CD8-positive, alpha-beta memory T cell (primary cell): ENCODE results near the gene PDCD6IP. TPM values are rescaled to one million over a fixed set of nuclear protein-coding genes. Genes with fewer than 3 reads are reported as not detected.

ENCODE experiments used
- CTCF ChIA-PET: fragments of 350-600 bp; sonication (Branson Sonifier 250); formaldehyde crosslinking; loops from one replicate; lab custom pipeline; 2021; ENCODE audit warnings: antibody characterized with exemption; lab: Charles Lee
- POLR2A ChIA-PET: fragments of 350-600 bp; sonication (Branson Sonifier 250); formaldehyde crosslinking; loops from one replicate; lab custom pipeline; 2021; ENCODE audit warnings: antibody characterized with exemption; lab: Charles Lee
- DNase-seq, 5 donors: peaks; one replicate each; pipeline versions ENCODE4 v3.0.0 to v3.0.0-alpha.2; 2020 to 2022; ENCODE audit warnings: mixed read lengths in 1 of 5
- H3K27ac ChIP-seq: one replicate; pipeline ENCODE4 v1.7.0; 2013; ENCODE audit warnings: low read depth, mild to moderate bottlenecking, low read length, moderate library complexity
- H3K27me3 ChIP-seq: 2 replicates; pipeline ENCODE4 v1.7.0; 2013; ENCODE audit warnings: low read length, mild to moderate bottlenecking; ENCODE audit not compliant: insufficient read depth, poor library complexity, severe bottlenecking
- H3K36me3 ChIP-seq: 2 replicates; pipeline ENCODE4 v1.7.0; 2013; ENCODE audit warnings: mild to moderate bottlenecking, low read length, moderate library complexity; ENCODE audit not compliant: insufficient read depth
- H3K4me1 ChIP-seq: 2 replicates; pipeline ENCODE4 v1.7.0; 2013; ENCODE audit warnings: mild to moderate bottlenecking, low read length, moderate library complexity; ENCODE audit not compliant: insufficient read depth
- H3K4me3 ChIP-seq: 2 replicates; pipeline ENCODE4 v1.7.0; 2013; ENCODE audit warnings: mild to moderate bottlenecking, low read length
- H3K9me3 ChIP-seq: 2 replicates; pipeline ENCODE4 v1.7.0; 2013; ENCODE audit warnings: mild to moderate bottlenecking, low read length
- H3K27ac Mint-ChIP-seq, 8 donors: one replicate each; pipeline ENCODE4 v1.8.0; 2020 to 2021; ENCODE audit warnings: mixed read lengths in 8 of 8, mild to moderate bottlenecking in 6 of 8, inconsistent platforms in 3 of 8, moderate library complexity in 3 of 8
- H3K27me3 Mint-ChIP-seq, 2 donors: one replicate each; pipeline ENCODE4 v1.8.0; 2020 to 2021; ENCODE audit warnings: mixed read lengths in 2 of 2, mild to moderate bottlenecking in 1 of 2, moderate library complexity in 1 of 2
- H3K36me3 Mint-ChIP-seq, 3 donors: one replicate each; pipeline ENCODE4 v1.8.0; 2020 to 2021; ENCODE audit warnings: mixed read lengths in 3 of 3, inconsistent platforms in 1 of 3, mild to moderate bottlenecking in 1 of 3
- H3K4me1 Mint-ChIP-seq, 3 donors: one replicate each; pipeline ENCODE4 v1.8.0; 2020 to 2021; ENCODE audit warnings: mixed read lengths in 3 of 3, inconsistent platforms in 1 of 3, mild to moderate bottlenecking in 1 of 3
- H3K4me3 Mint-ChIP-seq, 7 donors: one replicate each; pipeline ENCODE4 v1.8.0; 2020 to 2021; ENCODE audit warnings: mixed read lengths in 7 of 7, mild to moderate bottlenecking in 6 of 7, moderate library complexity in 4 of 7, inconsistent platforms in 2 of 7
- H3K9me3 Mint-ChIP-seq, 5 donors: one replicate each; pipeline ENCODE4 v1.8.0; 2020 to 2022; ENCODE audit warnings: mixed read lengths in 5 of 5, mild to moderate bottlenecking in 3 of 5, moderate library complexity in 2 of 5, inconsistent platforms in 1 of 5
- polyA plus RNA-seq: library from polyadenylated mRNA; unstranded; fragments of 300-500 nt; fragmentation: Illumina TruSeq; gene quantifications from one replicate; pipeline ENCODE4 v1.2.3, GENCODE V29; 2021
- total RNA-seq, 2 experiments: library from RNA; stranded (reverse); gene quantifications; one replicate each; pipeline ENCODE4 v1.2.3, GENCODE V29; 2021

PDCD6IP gene
- total and polyA plus RNA-seq, 3 experiments from 2014 or later: 71.4 to 163 (median 162) TPM

DNA sequence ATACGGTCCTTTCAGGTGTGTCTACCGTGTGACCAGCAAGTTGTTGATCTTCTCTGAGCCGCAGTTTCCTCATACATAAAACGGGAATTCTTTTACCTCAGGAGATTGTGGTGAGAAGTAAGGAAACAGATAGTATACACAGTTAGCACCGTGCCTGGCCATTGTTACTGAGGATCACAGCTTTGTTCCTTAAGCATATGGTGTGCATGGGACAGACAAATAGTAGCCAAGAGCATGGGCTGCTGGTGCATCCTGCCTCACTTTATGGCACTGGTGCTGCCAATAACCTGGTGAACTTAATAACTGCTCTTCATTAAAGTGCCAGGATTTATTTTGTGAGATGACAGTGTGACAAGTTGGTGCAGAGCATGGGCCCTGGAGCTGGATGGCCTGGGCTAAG is 86.3 kb downstream of the PDCD6IP start:
- DNase-seq: no peak
- Mint-ChIP-seq H3K27me3 (peaks cover 1 to 5% of the 10 kb centered on the region in 2 donors), H3K4me3 (no peak overlapping the region), H3K36me3 (no peaks in the 10 kb centered on the region), H3K27ac (no peak overlapping the region), H3K9me3 (no peaks in the 10 kb centered on the region), H3K4me1 (peaks cover 3 to 6% (median 5%) of the 10 kb centered on the region in 3 donors)
- Histone ChIP-seq H3K27ac (no peak overlapping the region), H3K9me3 (no peaks in the 10 kb centered on the region), H3K36me3 (no peaks in the 10 kb centered on the region), H3K4me3 (no peak overlapping the region), H3K4me1 (no peaks in the 10 kb centered on the region), H3K27me3 (no peaks in the 10 kb centered on the region)
- POLR2A ChIA-PET: no interaction called here
- CTCF ChIA-PET: no interaction called here

DNA sequence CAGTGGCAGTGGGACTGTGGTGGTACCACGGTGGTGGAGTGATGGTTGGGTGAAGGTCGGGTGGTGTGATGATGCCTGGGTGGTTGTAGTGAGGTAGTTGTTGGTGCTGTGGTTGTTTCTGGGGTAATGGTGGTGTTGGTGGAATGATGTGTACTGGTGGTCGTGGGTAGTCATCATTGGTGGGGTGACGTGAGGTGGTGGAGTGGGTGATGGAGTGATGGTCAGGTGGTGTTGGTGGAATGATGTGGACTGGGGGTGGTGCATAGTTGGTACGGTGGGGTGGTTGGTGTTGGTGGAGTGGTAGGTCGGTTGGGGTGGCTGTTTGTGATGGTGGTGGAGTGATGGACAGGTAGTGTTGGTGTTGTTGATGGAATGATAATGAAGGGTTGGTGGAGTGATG is 87.1 kb downstream of the PDCD6IP start:
- no peaks in the 10 kb centered on the region for H3K9me3 Mint-ChIP-seq
- peaks cover 1 to 5% of the 10 kb centered on the region in 2 donors for H3K27me3 Mint-ChIP-seq
- no peak overlapping the region for H3K27ac Mint-ChIP-seq
- no peaks in the 10 kb centered on the region for H3K4me1 ChIP-seq
- no peaks in the 10 kb centered on the region for H3K36me3 Mint-ChIP-seq
- CTCF ChIA-PET: no interaction called here
- no peaks in the 10 kb centered on the region for H3K36me3 ChIP-seq
- H3K4me3 ChIP-seq: no peak overlapping the region
- POLR2A ChIA-PET: no interaction called here
- peaks cover 3 to 6% (median 5%) of the 10 kb centered on the region in 3 donors for H3K4me1 Mint-ChIP-seq
- H3K4me3 Mint-ChIP-seq: no peak overlapping the region
- no peaks in the 10 kb centered on the region for H3K9me3 ChIP-seq
- no peaks in the 10 kb centered on the region for H3K27me3 ChIP-seq
- no peak for DNase-seq
- H3K27ac ChIP-seq: no peak overlapping the region

DNA sequence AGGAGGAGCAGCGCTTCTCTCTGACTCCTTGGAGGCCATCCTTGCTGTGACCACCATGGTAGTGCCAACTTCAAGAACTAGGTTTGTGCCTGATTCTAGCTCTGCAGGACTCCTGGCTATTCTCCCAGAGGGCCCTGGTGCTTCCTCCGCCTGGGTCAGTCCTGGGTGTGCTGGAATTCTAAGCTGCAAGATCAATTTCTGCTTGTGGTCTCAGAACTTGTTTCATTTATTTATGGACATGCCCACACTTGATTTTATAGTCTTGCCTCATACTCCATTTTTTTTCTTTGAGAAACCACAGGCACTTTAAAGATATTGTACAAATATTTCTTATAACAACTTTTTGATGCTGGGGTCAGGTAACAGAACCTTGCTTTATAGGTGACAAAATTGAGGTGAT is 87.6 kb downstream of the PDCD6IP start:
- H3K27me3 ChIP-seq: no peaks in the 10 kb centered on the region
- H3K27ac ChIP-seq: no peak overlapping the region
- ChIA-PET CTCF (no interaction called here), POLR2A (no interaction called here)
- no peak overlapping the region for H3K27ac Mint-ChIP-seq
- H3K4me3 Mint-ChIP-seq: no peak overlapping the region
- H3K27me3 Mint-ChIP-seq: peaks cover 1 to 5% of the 10 kb centered on the region in 2 donors
- no peaks in the 10 kb centered on the region for H3K4me1 ChIP-seq
- no peaks in the 10 kb centered on the region for H3K9me3 Mint-ChIP-seq
- no peak overlapping the region for H3K4me3 ChIP-seq
- H3K36me3 Mint-ChIP-seq: no peaks in the 10 kb centered on the region
- H3K36me3 ChIP-seq: no peaks in the 10 kb centered on the region
- peaks cover 3 to 6% (median 5%) of the 10 kb centered on the region in 3 donors for H3K4me1 Mint-ChIP-seq
- no peaks in the 10 kb centered on the region for H3K9me3 ChIP-seq
- no peak for DNase-seq

DNA sequence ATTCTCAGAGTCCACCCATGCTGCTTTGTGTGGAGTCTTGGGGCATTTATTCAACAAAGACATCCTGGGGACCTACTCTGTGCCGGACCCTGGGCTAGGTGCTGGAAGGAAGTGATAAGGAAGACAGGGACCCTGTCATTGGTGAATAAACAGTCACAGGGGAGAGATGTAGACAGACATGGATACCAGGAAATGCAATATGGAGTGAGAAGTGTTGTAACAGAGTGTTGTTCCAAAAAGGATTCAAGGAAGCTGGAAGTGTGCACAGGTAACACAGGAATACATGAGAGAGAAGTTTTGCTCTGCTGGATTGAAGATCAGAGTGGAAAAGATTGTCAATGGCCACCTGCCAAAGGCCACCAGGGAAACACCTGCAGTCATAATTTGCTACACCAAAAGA is 89.0 kb downstream of the PDCD6IP start:
- Mint-ChIP-seq H3K27ac (peak overlapping the region in 3 of 8 donors; percentile 5 to 43 (median 12)), H3K27me3 (peaks cover 0 to 5% of the 10 kb centered on the region in 2 donors), H3K4me1 (peaks cover 3 to 6% (median 5%) of the 10 kb centered on the region in 3 donors), H3K4me3 (no peak overlapping the region), H3K36me3 (no peaks in the 10 kb centered on the region), H3K9me3 (no peaks in the 10 kb centered on the region)
- H3K27ac ChIP-seq: no peak overlapping the region
- no peak overlapping the region for H3K4me3 ChIP-seq
- H3K27me3 ChIP-seq: no peaks in the 10 kb centered on the region
- no peak for DNase-seq
- no peaks in the 10 kb centered on the region for H3K9me3 ChIP-seq
- no peaks in the 10 kb centered on the region for H3K36me3 ChIP-seq
- H3K4me1 ChIP-seq: no peaks in the 10 kb centered on the region
- POLR2A ChIA-PET: no interaction called here
- CTCF ChIA-PET: no interaction called here

DNA sequence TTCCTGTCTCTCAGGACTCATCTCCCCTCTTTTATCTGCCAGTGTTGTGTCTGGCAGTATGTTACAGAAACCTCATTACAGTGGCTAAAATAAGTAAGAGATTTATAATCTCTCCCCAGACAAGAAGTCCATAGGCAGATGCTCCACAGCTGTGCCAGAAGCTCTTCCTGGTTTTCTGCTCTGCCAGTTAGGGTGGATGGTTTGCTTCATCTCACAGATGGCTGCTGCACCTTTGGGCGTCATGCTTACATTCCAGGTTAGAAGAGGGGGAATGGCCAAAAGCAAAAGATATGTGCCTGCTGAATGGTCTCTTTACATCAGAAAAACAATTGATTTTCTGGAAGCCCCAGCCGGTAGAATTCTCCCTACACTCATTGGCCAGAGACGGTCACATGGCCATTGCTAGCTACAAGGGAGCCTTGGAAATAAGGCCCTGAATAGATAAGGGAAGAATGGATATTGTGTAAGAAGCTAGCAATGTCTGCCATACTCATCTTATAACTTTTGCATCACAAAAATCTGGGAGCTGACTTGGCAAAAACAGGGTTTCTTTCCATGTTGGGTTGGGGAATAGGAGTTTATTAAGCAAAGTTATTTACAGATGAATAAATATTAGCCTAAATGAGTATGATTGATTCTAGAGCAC is 91.1 kb downstream of the PDCD6IP start:
- no peak for DNase-seq
- Mint-ChIP-seq H3K27me3 (no peaks in the 10 kb centered on the region), H3K4me3 (no peak overlapping the region), H3K9me3 (no peaks in the 10 kb centered on the region), H3K27ac (peak overlapping the region in 1 of 8 donors; percentile 28), H3K36me3 (no peaks in the 10 kb centered on the region), H3K4me1 (no peaks in the 10 kb centered on the region)
- H3K27ac ChIP-seq: no peak overlapping the region
- H3K9me3 ChIP-seq: no peaks in the 10 kb centered on the region
- no peak overlapping the region for H3K4me3 ChIP-seq
- ChIA-PET POLR2A (no interaction called here), CTCF (interaction anchor here (0.9 kb wide), 1 partner anchor 24 kb away, joined by 3 read pairs; no protein-coding TSS in a partner anchor)
- no peaks in the 10 kb centered on the region for H3K36me3 ChIP-seq
- no peaks in the 10 kb centered on the region for H3K27me3 ChIP-seq
- H3K4me1 ChIP-seq: no peaks in the 10 kb centered on the region

DNA sequence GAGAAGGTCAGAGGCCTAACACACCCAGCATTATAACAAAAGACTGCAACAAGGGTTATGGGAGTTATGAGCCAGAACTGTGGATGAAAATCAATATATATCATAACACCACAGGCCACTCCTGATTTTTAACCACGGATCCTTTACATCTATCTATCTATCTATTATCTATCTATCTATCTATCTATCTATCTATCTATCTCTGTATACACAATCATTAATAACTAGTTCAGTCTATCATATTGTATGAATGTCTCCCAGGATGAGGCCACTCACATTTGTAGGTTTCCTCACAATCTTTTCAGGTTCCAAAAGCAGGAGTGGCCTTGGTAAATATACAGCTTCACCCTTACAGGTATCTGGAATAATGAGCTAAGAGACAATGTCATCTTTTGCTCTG is 94.2 kb downstream of the PDCD6IP start:
- Mint-ChIP-seq H3K4me3 (no peak overlapping the region), H3K27ac (no peak overlapping the region), H3K27me3 (no peaks in the 10 kb centered on the region), H3K36me3 (no peaks in the 10 kb centered on the region), H3K9me3 (no peaks in the 10 kb centered on the region), H3K4me1 (no peaks in the 10 kb centered on the region)
- ChIA-PET POLR2A (no interaction called here), CTCF (interaction anchor here (1.4 kb wide), 1 partner anchor 9 kb away, joined by 5 read pairs; no protein-coding TSS in a partner anchor)
- H3K27me3 ChIP-seq: no peaks in the 10 kb centered on the region
- no peak for DNase-seq
- no peak overlapping the region for H3K4me3 ChIP-seq
- no peak overlapping the region for H3K27ac ChIP-seq
- no peaks in the 10 kb centered on the region for H3K9me3 ChIP-seq
- no peaks in the 10 kb centered on the region for H3K4me1 ChIP-seq
- no peaks in the 10 kb centered on the region for H3K36me3 ChIP-seq

DNA sequence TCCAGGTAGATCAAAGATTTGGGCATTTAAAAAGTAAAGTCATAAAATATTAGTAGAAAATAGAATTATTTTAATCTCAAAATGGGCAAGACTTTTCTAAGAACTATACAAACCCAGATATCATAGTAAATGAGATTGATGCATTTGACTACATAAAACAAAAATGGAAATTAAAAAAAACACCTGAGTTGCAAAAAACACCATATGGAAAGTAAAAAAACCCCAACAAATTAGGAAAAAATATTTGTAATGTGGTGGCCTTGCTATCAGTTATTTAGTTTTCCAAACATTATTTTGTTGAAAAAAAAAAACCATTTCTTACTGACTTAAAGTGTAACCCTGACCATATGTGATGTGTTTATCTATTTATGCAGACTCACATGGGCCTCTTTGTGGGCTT is 97.2 kb downstream of the PDCD6IP start:
- H3K27me3 ChIP-seq: no peaks in the 10 kb centered on the region
- Mint-ChIP-seq H3K27me3 (peaks cover 0 to 3% of the 10 kb centered on the region in 2 donors), H3K36me3 (no peaks in the 10 kb centered on the region), H3K9me3 (no peaks in the 10 kb centered on the region), H3K27ac (no peak overlapping the region), H3K4me3 (no peak overlapping the region), H3K4me1 (no peaks in the 10 kb centered on the region)
- no peak for DNase-seq
- POLR2A ChIA-PET: no interaction called here
- H3K9me3 ChIP-seq: no peaks in the 10 kb centered on the region
- H3K4me1 ChIP-seq: no peaks in the 10 kb centered on the region
- CTCF ChIA-PET: no interaction called here
- H3K36me3 ChIP-seq: no peaks in the 10 kb centered on the region
- no peak overlapping the region for H3K4me3 ChIP-seq
- no peak overlapping the region for H3K27ac ChIP-seq

DNA sequence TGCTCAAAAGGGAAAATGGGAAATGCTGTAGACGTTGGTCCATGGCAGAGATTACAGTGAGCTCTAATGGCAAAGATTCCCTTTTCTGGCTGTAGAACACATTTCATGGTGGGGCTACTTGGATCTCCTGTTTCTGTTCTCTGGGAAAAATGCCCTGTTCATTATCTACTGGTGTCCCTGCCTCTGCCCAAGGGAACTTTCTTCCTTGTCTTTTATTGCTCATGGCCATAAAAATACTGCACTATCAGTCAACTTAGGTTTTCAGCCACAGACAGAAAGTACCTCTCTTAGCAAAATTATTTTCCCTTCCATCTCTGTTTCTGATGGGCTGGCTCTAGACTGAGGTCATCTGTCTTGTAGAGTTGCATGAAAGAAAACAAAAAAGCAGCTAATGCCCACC is 98.9 kb downstream of the PDCD6IP start:
- POLR2A ChIA-PET: no interaction called here
- no peak for DNase-seq
- Histone ChIP-seq H3K9me3 (no peaks in the 10 kb centered on the region), H3K4me3 (no peak overlapping the region), H3K4me1 (no peaks in the 10 kb centered on the region), H3K27me3 (no peaks in the 10 kb centered on the region), H3K36me3 (no peaks in the 10 kb centered on the region), H3K27ac (no peak overlapping the region)
- no peaks in the 10 kb centered on the region for H3K4me1 Mint-ChIP-seq
- no peak overlapping the region for H3K27ac Mint-ChIP-seq
- CTCF ChIA-PET: interaction anchor here (1.2 kb wide), 1 partner anchor 14 kb away, joined by 6 read pairs; no protein-coding TSS in a partner anchor
- H3K27me3 Mint-ChIP-seq: peaks cover 0 to 3% of the 10 kb centered on the region in 2 donors
- no peaks in the 10 kb centered on the region for H3K9me3 Mint-ChIP-seq
- no peaks in the 10 kb centered on the region for H3K36me3 Mint-ChIP-seq
- no peak overlapping the region for H3K4me3 Mint-ChIP-seq
